Erythroblast (primary cell): ENCODE data around the gene GRAMD4.

ENCODE experiments used
- GATA1 ChIP-seq: IDR thresholded peaks from 2 replicates; pipeline ENCODE4 v1.6.1; 2011; ENCODE audit warnings: low read depth, mild to moderate bottlenecking, control low read depth, low read length, moderate library complexity
- POLR2A ChIP-seq: IDR thresholded peaks from 2 replicates; pipeline ENCODE4 v1.6.1; 2011; ENCODE audit warnings: mild to moderate bottlenecking, low read length

DNA sequence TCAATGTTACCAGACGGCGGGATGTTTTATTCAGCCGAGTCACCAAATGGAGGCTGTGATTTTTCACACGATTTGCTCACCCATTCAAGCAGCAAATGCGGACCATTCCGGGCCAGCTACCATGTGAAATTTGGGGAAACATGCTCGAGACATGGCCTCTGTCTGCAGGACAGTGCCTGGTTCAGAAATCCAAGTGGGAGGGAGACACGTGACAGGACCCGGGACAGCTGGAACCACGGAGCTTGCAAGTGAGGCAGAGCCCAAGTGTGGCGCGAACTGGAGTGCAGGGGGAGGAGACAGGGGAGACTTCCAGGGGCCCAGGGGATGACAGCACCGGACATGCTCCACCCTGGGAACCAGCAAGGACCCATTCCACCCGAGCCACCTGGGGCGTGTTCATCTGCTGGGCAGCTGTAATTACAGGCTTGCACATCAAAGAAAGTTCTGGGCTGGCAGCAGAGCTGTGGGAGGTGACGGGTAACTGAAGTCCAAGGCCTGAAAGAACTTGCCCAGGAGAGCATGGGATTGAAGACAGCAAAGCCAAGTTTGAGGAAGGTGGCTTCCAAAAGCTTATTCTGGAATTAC is 101.4 kb downstream of the GRAMD4 start:
- TF ChIP-seq POLR2A (no peak), GATA1 (no peak)
